K562 (cell line): ENCODE data around the gene GFAP. TPM values are rescaled to one million over a fixed set of nuclear protein-coding genes. Genes with fewer than 3 reads are reported as not detected.

Experiments
- C11orf30 ChIP-seq: fragments of 450-650 bp; IDR thresholded peaks from 2 replicates; pipeline ENCODE4 v1.6.1; 2016; ENCODE audit warnings: low read depth, mild to moderate bottlenecking
- DDX20 ChIP-seq: fragments of 450-650 bp; IDR thresholded peaks from 2 replicates; pipeline ENCODE4 v1.6.1; 2016; ENCODE audit warnings: missing genetic modification characterization, low read depth, mild to moderate bottlenecking, missing compliant biosample characterization, moderate library complexity
- EHMT2 ChIP-seq: fragments of 450-650 bp; IDR thresholded peaks from 2 replicates; pipeline ENCODE4 v1.6.1; 2018; ENCODE audit warnings: antibody characterized with exemption
- HMG20B ChIP-seq: fragments of 250-450 bp; sonication (Bioruptor Pico); IDR thresholded peaks from 2 replicates; pipeline ENCODE4 v1.5.0; 2021; ENCODE audit warnings: mild to moderate bottlenecking
- KDM2B ChIP-seq: fragments of 250-450 bp; sonication (Bioruptor Pico); IDR thresholded peaks from 2 replicates; pipeline ENCODE4 v1.8.0; 2021; ENCODE audit warnings: mild to moderate bottlenecking, moderate library complexity
- MAFF ChIP-seq: IDR thresholded peaks from 2 replicates; pipeline ENCODE4 v1.6.1; 2012; ENCODE audit warnings: low read length, improper control_type of control experiment
- MAFG ChIP-seq: fragments of 450-650 bp; conservative IDR thresholded peaks from 2 replicates; pipeline ENCODE4 v1.6.1; 2016; ENCODE audit warnings: missing genetic modification characterization, missing compliant biosample characterization
- MCM7 ChIP-seq, 2 experiments: fragments of 450-650 bp; IDR thresholded peaks; 2 replicates each; pipeline ENCODE4 v1.6.1; 2016 to 2018
- MTA1 ChIP-seq: fragments of 450-650 bp; IDR thresholded peaks from 2 replicates; pipeline ENCODE4 v1.6.1; 2017; ENCODE audit warnings: borderline replicate concordance
- MTA3 ChIP-seq: fragments of 450-650 bp; formaldehyde crosslinking; IDR thresholded peaks from 2 replicates; pipeline ENCODE4 v1.6.1; 2017; ENCODE audit warnings: mild to moderate bottlenecking, borderline replicate concordance
- NFATC3 ChIP-seq: fragments of 450-650 bp; IDR thresholded peaks from 2 replicates; pipeline ENCODE4 v1.6.1; 2017; ENCODE audit warnings: mild to moderate bottlenecking
- SMARCE1 ChIP-seq: fragments of 450-650 bp; IDR thresholded peaks from 2 replicates; pipeline ENCODE4 v1.7.1; 2016; ENCODE audit warnings: mild to moderate bottlenecking
- SRSF7 ChIP-seq: fragments of 200-400 bp; formaldehyde crosslinking; optimal IDR thresholded peaks from 2 replicates; pipeline ENCODE3; 2017; ENCODE audit warnings: mild to moderate bottlenecking, low read depth, low read length
- TOE1 ChIP-seq, 2 experiments: fragments of 450-650 bp in 1 of 2; sonication (generic) in 1 of 2; formaldehyde crosslinking in 1 of 2; IDR thresholded peaks; 2 replicates each; pipeline versions ENCODE4 v1.7.1 to v1.8.0; 2016 to 2022; ENCODE audit warnings: borderline replicate concordance in 2 of 2, mild to moderate bottlenecking in 2 of 2, antibody characterized with exemption in 1 of 2, inconsistent platforms in 1 of 2, low read depth in 1 of 2, missing genetic modification reagents in 1 of 2, moderate library complexity in 1 of 2
- ZFX ChIP-seq: sonication (generic); formaldehyde crosslinking; IDR thresholded peaks from 2 replicates; pipeline ENCODE4 v1.8.0; 2022; ENCODE audit warnings: mild to moderate bottlenecking, missing genetic modification reagents, moderate library complexity
- ZNF639 ChIP-seq, 2 experiments: fragments of 200-800 bp in 1 of 2; sonication (Bioruptor generic) in 1 of 2; sonication (generic) in 1 of 2; formaldehyde crosslinking in 1 of 2; IDR thresholded peaks in 1 of 2; conservative IDR thresholded peaks in 1 of 2; 2 replicates each; pipeline versions ENCODE4 v1.5.0 to v1.6.1; 2016 to 2020; ENCODE audit warnings: missing compliant biosample characterization in 1 of 2, missing genetic modification characterization in 1 of 2, missing genetic modification reagents in 1 of 2
- polyA plus RNA-seq, 8 experiments: library from polyadenylated mRNA; depleted of rRNA in 4 of 8; stranded (reverse) in 5 of 8; unstranded in 3 of 8; fragments of >200 nt; fragmentation: Nextera tagmentation in 2 of 8; fragmentation: Illumina TruSeq in 1 of 8; extraction: Ambion mirVana in 2 of 8; extraction: Trizol in 1 of 8; gene quantifications; 2 replicates each; pipeline versions ENCODE4 v1.2.1 to v1.2.3, GENCODE V29; 2011 to 2014; ENCODE audit warnings: inconsistent platforms in 1 of 8, missing spikeins in 1 of 8
- total RNA-seq, 7 experiments: library from RNA; depleted of rRNA in 6 of 7; stranded (reverse); fragments of >200 nt in 6 of 7; fragmentation: Illumina TruSeq in 2 of 7; extraction: Trizol in 2 of 7; gene quantifications; 2 replicates each; pipeline versions ENCODE4 v1.2.1 to v1.2.3, GENCODE V29; 2011 to 2021; ENCODE audit warnings: low replicate concordance in 1 of 7
- TF ChIP-seq, protein P1 (sequence below): fragments of 450-650 bp; IDR thresholded peaks from 2 replicates; pipeline ENCODE4 v1.6.1; 2016
- TF ChIP-seq, protein P2 (sequence below), 3 experiments: fragments of 200-800 bp in 1 of 3; fragments of 250-450 bp in 1 of 3; fragments of 450-650 bp in 1 of 3; sonication (Bioruptor Pico) in 1 of 3; sonication (Bioruptor generic) in 1 of 3; formaldehyde crosslinking in 1 of 3; IDR thresholded peaks; 2 replicates each; pipeline versions ENCODE4 v1.6.1 to v1.8.0; 2016 to 2022; ENCODE audit warnings: mild to moderate bottlenecking in 2 of 3, missing genetic modification characterization in 2 of 3, missing compliant biosample characterization in 1 of 3, moderate library complexity in 1 of 3
- TF ChIP-seq, protein P3 (sequence below): sonication (generic); formaldehyde crosslinking; IDR thresholded peaks from 2 replicates; pipeline ENCODE4 v1.8.0; 2022; ENCODE audit warnings: mild to moderate bottlenecking, missing genetic modification reagents, borderline replicate concordance

GFAP gene
- total and polyA plus RNA-seq, 9 of the 15 experiments (the other 6 are each of a cell fraction or from before 2014, with no cell fraction given) = 0.07 to 1.4 (median 0.60) TPM; not detected in 1

DNA sequence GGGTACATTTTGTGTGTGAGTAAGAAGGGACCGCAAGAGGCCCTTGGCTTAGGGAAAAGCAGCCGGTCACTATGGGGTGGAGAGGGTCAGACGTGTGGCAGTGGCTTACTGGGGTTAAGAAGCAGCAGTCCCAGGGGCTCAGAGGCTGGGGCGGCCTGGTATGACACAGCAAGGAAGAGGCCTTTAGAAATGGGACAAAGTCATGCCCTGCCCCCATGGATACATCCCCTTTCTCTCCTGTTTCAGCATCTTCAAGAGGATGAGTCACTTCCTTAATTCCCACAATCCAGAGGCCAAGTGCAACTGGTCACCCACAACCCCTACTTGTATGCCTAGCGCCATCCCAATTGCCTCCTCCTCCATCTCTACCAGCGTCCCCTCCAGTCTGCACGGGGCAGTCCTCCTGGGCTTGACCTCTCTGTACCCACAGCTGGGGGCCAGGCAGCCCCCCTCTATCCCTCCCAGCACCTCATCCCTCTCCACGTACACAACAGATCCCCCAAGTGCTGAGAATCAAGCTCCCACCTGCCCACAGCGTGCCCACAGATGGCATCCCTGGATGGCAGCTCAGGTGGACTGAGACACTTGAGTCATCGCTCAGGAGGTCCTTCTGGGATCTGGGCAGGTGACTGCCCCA, 9.2 kb downstream of the GFAP start (continued):
- TF ChIP-seq MTA1 (peak; percentile 31; the same call in 1 of the 2 replicates), SRSF7 (no peak), EHMT2 (peak; percentile 77; the same call in 1 of the 2 replicates), MTA3 (peak; percentile 54; the same call in 1 of the 2 replicates), TOE1 (IDR thresholded peaks at IDR 0.05; ENCODE audit: borderline replicate concordance) (0 out of 2 replicates have a peak, but pooled peaks have one; percentile 20), TOE1 (CRISPR knock-in tag; IDR thresholded peaks at IDR 0.05; ENCODE audit: borderline replicate concordance, low read depth) (no peak), KDM2B (no peak), SMARCE1 (peak; percentile 79), NFATC3 (no peak), MAFG (tag) (peak; percentile 64), HMG20B (CRISPR knock-in tag) (no peak), MAFF (peak; percentile 17; the same call in 1 of the 2 replicates), MCM7 (IDR thresholded peaks at IDR 0.05) (no peak), ZNF639 (CRISPR knock-in tag; conservative IDR thresholded peaks at IDR 0.05 in 1 of 2, IDR thresholded peaks at IDR 0.05 in 1 of 2) (peak in 1 of 2 experiments; percentile 31; a peak in 1 of 4 replicates), C11orf30 (peak; percentile 70), DDX20 (tag) (no peak), ZFX (peak; percentile 59)
- TF ChIP-seq, protein P1, sequence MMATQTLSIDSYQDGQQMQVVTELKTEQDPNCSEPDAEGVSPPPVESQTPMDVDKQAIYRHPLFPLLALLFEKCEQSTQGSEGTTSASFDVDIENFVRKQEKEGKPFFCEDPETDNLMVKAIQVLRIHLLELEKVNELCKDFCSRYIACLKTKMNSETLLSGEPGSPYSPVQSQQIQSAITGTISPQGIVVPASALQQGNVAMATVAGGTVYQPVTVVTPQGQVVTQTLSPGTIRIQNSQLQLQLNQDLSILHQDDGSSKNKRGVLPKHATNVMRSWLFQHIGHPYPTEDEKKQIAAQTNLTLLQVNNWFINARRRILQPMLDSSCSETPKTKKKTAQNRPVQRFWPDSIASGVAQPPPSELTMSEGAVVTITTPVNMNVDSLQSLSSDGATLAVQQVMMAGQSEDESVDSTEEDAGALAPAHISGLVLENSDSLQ = no peak
- TF ChIP-seq, protein P2, sequence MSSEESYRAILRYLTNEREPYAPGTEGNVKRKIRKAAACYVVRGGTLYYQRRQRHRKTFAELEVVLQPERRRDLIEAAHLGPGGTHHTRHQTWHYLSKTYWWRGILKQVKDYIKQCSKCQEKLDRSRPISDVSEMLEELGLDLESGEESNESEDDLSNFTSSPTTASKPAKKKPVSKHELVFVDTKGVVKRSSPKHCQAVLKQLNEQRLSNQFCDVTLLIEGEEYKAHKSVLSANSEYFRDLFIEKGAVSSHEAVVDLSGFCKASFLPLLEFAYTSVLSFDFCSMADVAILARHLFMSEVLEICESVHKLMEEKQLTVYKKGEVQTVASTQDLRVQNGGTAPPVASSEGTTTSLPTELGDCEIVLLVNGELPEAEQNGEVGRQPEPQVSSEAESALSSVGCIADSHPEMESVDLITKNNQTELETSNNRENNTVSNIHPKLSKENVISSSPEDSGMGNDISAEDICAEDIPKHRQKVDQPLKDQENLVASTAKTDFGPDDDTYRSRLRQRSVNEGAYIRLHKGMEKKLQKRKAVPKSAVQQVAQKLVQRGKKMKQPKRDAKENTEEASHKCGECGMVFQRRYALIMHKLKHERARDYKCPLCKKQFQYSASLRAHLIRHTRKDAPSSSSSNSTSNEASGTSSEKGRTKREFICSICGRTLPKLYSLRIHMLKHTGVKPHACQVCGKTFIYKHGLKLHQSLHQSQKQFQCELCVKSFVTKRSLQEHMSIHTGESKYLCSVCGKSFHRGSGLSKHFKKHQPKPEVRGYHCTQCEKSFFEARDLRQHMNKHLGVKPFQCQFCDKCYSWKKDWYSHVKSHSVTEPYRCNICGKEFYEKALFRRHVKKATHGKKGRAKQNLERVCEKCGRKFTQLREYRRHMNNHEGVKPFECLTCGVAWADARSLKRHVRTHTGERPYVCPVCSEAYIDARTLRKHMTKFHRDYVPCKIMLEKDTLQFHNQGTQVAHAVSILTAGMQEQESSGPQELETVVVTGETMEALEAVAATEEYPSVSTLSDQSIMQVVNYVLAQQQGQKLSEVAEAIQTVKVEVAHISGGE (CRISPR knock-in tag; IDR thresholded peaks at IDR 0.05) = no peak
- TF ChIP-seq, protein P3, sequence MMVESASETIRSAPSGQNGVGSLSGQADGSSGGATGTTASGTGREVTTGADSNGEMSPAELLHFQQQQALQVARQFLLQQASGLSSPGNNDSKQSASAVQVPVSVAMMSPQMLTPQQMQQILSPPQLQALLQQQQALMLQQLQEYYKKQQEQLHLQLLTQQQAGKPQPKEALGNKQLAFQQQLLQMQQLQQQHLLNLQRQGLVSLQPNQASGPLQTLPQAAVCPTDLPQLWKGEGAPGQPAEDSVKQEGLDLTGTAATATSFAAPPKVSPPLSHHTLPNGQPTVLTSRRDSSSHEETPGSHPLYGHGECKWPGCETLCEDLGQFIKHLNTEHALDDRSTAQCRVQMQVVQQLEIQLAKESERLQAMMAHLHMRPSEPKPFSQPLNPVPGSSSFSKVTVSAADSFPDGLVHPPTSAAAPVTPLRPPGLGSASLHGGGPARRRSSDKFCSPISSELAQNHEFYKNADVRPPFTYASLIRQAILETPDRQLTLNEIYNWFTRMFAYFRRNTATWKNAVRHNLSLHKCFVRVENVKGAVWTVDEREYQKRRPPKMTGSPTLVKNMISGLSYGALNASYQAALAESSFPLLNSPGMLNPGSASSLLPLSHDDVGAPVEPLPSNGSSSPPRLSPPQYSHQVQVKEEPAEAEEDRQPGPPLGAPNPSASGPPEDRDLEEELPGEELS (CRISPR knock-in tag) = peak; percentile 32; the same call in 1 of the 2 replicates
